ENCODE data around the gene POLD3.

DNA sequence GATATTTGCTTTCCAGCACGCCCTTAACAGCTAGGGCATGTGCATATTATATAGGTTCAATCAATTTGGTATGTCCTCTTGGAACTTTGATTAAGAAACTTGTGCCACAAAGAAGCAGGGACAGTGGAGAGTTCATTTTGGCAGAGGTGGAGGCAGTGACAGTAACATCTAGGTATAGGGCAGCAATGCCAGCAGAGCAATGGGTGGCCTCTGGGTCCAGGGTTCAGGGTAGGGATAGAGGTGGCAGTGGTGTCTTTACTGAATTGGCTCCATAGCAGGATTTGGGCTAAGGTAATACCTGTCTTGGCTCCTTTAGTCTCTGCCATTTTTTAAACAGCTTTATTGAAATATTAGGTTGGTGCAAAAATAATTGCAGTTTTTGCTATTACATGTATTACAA is 24.4 kb upstream of the POLD3 start:
- TF ChIP-seq, protein P1, sequence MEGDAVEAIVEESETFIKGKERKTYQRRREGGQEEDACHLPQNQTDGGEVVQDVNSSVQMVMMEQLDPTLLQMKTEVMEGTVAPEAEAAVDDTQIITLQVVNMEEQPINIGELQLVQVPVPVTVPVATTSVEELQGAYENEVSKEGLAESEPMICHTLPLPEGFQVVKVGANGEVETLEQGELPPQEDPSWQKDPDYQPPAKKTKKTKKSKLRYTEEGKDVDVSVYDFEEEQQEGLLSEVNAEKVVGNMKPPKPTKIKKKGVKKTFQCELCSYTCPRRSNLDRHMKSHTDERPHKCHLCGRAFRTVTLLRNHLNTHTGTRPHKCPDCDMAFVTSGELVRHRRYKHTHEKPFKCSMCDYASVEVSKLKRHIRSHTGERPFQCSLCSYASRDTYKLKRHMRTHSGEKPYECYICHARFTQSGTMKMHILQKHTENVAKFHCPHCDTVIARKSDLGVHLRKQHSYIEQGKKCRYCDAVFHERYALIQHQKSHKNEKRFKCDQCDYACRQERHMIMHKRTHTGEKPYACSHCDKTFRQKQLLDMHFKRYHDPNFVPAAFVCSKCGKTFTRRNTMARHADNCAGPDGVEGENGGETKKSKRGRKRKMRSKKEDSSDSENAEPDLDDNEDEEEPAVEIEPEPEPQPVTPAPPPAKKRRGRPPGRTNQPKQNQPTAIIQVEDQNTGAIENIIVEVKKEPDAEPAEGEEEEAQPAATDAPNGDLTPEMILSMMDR (IDR thresholded peaks at IDR 0.05): no peak
- TF ChIP-seq POLR2A (IDR thresholded peaks at IDR 0.05): no peak

All from thyroid gland (tissue), 4 donors.